Suprapubic skin (tissue), 3 donors: ENCODE data around the gene PLXNA1.

Source experiments
- EP300 ChIP-seq: sonication (generic); formaldehyde crosslinking; IDR thresholded peaks from one replicate; pipeline ENCODE4 v1.6.1; 2017; ENCODE audit warnings: antibody characterized with exemption
- TF ChIP-seq, protein P1 (sequence below), 2 donors: fragments of 200-600 bp in 1 of 2; fragments of 450-650 bp in 1 of 2; sonication (generic) in 1 of 2; IDR thresholded peaks; one replicate each; pipeline ENCODE4 v1.5.1; 2016 to 2019; ENCODE audit warnings: antibody characterized with exemption in 2 of 2, mild to moderate bottlenecking in 1 of 2, moderate library complexity in 1 of 2

DNA sequence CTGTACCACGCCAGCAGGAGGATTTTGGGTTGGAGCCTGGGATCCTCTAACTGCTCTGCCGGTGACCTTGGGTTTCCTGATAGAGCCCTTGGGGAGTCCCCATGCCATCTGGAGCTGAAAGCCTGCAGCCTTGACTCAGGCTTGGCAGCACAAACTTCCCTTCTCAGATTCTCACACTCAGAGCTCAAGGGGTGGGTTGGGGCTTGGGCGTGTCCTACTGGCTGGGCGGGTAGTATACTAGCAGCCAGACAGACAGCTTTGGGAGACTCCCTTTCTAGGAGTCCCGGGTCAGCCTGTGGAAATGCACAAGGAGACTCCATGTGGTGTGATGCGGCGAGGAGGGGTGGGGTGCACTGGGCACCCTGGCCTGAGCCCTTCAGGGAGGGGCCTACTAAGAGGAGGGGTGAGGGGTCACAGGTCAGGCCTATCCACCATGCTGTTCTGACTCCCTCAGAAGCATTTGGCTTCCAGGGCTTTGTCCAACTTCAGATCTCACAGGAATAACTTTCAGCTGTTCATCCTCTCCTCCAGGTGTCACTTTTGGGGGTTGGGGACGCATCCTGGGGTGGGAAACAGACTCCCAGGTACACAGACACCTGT is 21.6 kb upstream of the PLXNA1 start:
- TF ChIP-seq, protein P1, sequence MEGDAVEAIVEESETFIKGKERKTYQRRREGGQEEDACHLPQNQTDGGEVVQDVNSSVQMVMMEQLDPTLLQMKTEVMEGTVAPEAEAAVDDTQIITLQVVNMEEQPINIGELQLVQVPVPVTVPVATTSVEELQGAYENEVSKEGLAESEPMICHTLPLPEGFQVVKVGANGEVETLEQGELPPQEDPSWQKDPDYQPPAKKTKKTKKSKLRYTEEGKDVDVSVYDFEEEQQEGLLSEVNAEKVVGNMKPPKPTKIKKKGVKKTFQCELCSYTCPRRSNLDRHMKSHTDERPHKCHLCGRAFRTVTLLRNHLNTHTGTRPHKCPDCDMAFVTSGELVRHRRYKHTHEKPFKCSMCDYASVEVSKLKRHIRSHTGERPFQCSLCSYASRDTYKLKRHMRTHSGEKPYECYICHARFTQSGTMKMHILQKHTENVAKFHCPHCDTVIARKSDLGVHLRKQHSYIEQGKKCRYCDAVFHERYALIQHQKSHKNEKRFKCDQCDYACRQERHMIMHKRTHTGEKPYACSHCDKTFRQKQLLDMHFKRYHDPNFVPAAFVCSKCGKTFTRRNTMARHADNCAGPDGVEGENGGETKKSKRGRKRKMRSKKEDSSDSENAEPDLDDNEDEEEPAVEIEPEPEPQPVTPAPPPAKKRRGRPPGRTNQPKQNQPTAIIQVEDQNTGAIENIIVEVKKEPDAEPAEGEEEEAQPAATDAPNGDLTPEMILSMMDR (IDR thresholded peaks at IDR 0.05), result no peak
- TF ChIP-seq EP300, result no peak
